Measurements from ENCODE around the gene NOS3.
A peak's percentile ranks its signal among the peaks of the same experiment; 100 is the strongest.

Gene NOS3

GRCh38 chr7:151060416-151061212 is 69.8 kb downstream of the NOS3 start:
- peak; percentile 64 for DNase-seq

GRCh38 chr7:151061213-151062110 is 70.6 kb downstream of the NOS3 start:
- DNase-seq: no peak

- DNase-seq: no peak
These were observed 71.2 kb downstream of the NOS3 start for GRCh38 chr7:151062111-151062398.

- DNase-seq: peak; percentile 87
These were observed 71.8 kb downstream of the NOS3 start for GRCh38 chr7:151062399-151063211.

- DNase-seq: no peak
These were observed 72.4 kb downstream of the NOS3 start for GRCh38 chr7:151063212-151063561.

Measured in eye (tissue), 1 donor.